HUES6 (cell line): Measurements from ENCODE around the gene CLEC5A.
"Not testable (repeated sequence)": the region's sequence is repeated elsewhere in the genome, so short reads cannot be mapped to it uniquely, and the experiment has no call there.

Experiments
- H3K27ac ChIP-seq: 2 replicates; pipeline ENCODE4 v1.7.0; 2013; ENCODE audit warnings: low read depth, mild to moderate bottlenecking, low read length, inconsistent platforms
- H3K27me3 ChIP-seq: 2 replicates; pipeline ENCODE4 v1.6.1; 2013; ENCODE audit warnings: low read length; ENCODE audit not compliant: control insufficient read depth, insufficient read depth
- H3K36me3 ChIP-seq: 2 replicates; pipeline ENCODE4 v1.6.1; 2013; ENCODE audit warnings: low read length; ENCODE audit not compliant: control insufficient read depth, insufficient read depth
- H3K4me1 ChIP-seq: 2 replicates; pipeline ENCODE4 v1.6.1; 2013; ENCODE audit warnings: low read length; ENCODE audit not compliant: control insufficient read depth, insufficient read depth
- H3K4me3 ChIP-seq: 2 replicates; pipeline ENCODE4 v1.5.1; 2013; ENCODE audit warnings: low read depth, low read length
- H3K9ac ChIP-seq: one replicate; pipeline ENCODE4 v1.6.1; 2013; ENCODE audit warnings: mild to moderate bottlenecking, low read length
- H3K9me3 ChIP-seq: 2 replicates; pipeline ENCODE4 v1.6.1; 2013; ENCODE audit warnings: low read depth, low read length; ENCODE audit not compliant: control insufficient read depth, insufficient read depth

Gene CLEC5A

DNA sequence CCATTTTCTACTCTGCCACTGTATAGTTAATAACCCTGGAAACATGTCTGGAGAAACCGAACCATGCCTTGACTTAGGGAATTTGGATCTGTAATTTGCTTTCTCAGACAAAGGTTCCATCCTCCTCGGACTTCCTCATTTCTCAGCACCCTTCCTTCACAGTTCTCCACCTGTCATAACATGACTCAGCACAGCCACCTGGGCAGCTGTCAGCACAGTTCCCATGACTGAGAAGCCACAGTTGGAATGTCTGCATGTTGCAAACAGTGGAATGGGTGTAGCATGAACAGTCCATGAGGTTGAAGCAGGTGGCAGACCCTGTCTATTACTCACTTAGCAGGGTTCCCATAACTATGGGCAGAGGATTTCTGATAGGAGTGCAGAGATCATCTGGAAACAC is 31.2 kb downstream of the CLEC5A start:
- Histone ChIP-seq H3K4me3 (no peak overlapping the region), H3K27ac (no peak overlapping the region), H3K9me3 (peaks cover 2% of the 10 kb centered on the region; the same call in 1 of the 2 replicates), H3K4me1 (no peaks in the 10 kb centered on the region), H3K36me3 (no peaks in the 10 kb centered on the region), H3K27me3 (no peaks in the 10 kb centered on the region), H3K9ac (no peak overlapping the region)

DNA sequence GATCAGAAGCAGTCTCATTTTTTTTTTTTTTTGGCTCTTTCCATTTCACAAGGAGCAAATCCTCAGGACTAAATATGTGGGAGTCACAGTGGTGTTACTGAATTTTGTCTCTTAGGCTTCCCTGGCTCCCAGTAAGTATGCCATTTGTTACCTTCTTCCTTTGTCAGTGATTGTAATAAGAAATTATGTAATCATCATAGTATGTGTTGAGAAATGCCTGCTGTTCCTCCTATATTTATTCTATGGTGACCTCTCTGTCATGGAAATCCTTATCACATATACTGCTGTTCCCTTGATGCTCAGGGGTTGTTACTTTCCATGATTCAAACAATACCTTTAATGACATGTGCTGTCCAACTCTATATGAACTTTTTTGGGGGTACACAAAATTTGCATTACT is 35.4 kb downstream of the CLEC5A start:
- Histone ChIP-seq H3K36me3 (no peaks in the 10 kb centered on the region), H3K27ac (no peak overlapping the region), H3K9me3 (no peaks in the 10 kb centered on the region), H3K9ac (no peak overlapping the region), H3K27me3 (no peaks in the 10 kb centered on the region), H3K4me1 (no peaks in the 10 kb centered on the region), H3K4me3 (no peak overlapping the region)

DNA sequence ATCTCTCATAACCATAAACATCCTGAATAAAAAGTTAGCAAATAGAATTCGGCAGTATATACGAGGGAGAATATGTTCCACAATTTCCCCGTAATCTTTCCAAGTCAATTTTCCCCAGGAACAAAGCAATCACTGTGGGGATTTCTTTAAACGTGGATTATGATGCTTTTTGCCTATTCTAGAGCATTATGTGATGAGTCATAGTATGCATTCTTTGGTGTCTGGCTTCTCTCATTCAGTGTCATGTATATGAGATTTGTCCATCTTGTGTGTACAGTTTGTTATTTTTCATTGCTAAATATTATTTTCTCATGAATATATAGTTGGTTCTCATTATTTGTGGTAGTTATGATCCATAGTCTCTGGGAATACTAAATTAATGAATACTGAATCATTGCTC is 40.5 kb downstream of the CLEC5A start:
- H3K4me1 ChIP-seq = no peaks in the 10 kb centered on the region
- H3K9me3 ChIP-seq = no peaks in the 10 kb centered on the region
- no peak overlapping the region for H3K9ac ChIP-seq
- H3K27me3 ChIP-seq = no peaks in the 10 kb centered on the region
- no peak overlapping the region for H3K27ac ChIP-seq
- H3K4me3 ChIP-seq = no peak overlapping the region
- no peaks in the 10 kb centered on the region for H3K36me3 ChIP-seq

- H3K9me3 ChIP-seq, H3K4me1 ChIP-seq, H3K4me3 ChIP-seq, H3K36me3 ChIP-seq, H3K27me3 ChIP-seq, H3K9ac ChIP-seq, H3K27ac ChIP-seq: not testable (repeated sequence)
Measured at GRCh38 chr7:141899366-141899765, 47.4 kb downstream of the CLEC5A start.

GRCh38 chr7:141891336-141891735 is 55.4 kb downstream of the CLEC5A start:
- Histone ChIP-seq H3K27me3 (no peaks in the 10 kb centered on the region), H3K9me3 (no peaks in the 10 kb centered on the region), H3K36me3 (no peaks in the 10 kb centered on the region), H3K9ac (no peak overlapping the region), H3K4me3 (no peak overlapping the region), H3K4me1 (no peaks in the 10 kb centered on the region), H3K27ac (no peak overlapping the region)

DNA sequence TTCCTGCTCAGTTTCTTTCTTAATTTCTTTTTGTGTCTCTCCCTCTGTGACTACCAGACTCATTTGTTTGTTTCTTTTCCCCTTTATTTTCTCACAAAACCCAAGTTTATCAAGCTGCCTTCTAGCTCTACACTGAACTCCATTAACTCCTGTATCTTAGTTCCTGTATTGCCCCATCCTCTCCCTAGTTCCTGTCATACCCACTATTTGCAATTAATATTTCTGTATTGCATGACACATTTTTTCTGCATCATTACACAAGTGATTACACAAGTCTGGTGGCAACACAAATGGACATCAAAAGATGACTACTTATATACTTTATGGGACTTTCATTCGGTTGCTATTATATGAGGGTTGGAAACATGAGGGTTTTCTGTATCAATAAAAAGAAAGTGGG is 57.5 kb downstream of the CLEC5A start:
- H3K27me3 ChIP-seq = no peaks in the 10 kb centered on the region
- no peak overlapping the region for H3K27ac ChIP-seq
- H3K9me3 ChIP-seq = no peaks in the 10 kb centered on the region
- no peaks in the 10 kb centered on the region for H3K4me1 ChIP-seq
- H3K36me3 ChIP-seq = no peaks in the 10 kb centered on the region
- no peak overlapping the region for H3K9ac ChIP-seq
- no peak overlapping the region for H3K4me3 ChIP-seq

DNA sequence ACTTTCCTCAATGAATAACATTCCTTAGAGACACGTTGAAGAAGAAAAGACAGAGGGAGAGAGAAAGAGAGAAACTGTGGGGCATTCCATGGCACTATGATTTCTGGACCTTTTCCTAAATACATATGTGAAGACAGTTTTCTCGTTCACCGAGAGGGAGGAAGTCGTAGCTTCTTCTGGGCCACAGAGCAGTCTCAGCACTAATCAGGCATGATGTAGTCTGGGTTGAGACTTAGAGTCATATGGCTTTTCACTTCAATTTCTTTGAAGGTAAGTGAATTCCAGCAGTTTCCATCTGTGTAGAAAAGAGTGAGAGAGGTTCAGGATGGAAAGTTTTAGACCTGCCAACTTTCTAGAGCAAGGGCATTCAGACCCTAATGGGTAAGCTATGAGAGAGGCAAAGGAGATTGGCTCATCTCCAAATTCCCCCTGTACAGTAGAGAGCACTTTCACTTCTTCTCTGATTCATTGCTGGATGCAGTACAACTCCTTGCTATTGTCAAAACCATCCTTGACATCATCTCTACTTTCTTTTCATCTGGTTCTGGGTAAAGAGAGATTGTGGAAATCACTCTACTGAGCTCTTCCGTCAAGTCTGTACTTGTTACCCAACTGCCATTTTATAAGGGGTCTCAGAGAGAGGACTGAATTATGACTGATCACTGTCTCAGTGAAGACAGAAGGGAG is 62.1 kb downstream of the CLEC5A start:
- Histone ChIP-seq H3K27ac (no peak overlapping the region), H3K9ac (no peak overlapping the region), H3K9me3 (no peaks in the 10 kb centered on the region)

GRCh38 chr7:141880960-141881359 is 65.8 kb downstream of the CLEC5A start:
- Histone ChIP-seq H3K4me3 (no peak overlapping the region), H3K36me3 (no peaks in the 10 kb centered on the region), H3K9me3 (no peaks in the 10 kb centered on the region), H3K27ac (no peak overlapping the region), H3K4me1 (peaks cover 7% of the 10 kb centered on the region; the same call in 1 of the 2 replicates), H3K9ac (no peak overlapping the region), H3K27me3 (no peaks in the 10 kb centered on the region)

More for the DNA sequence above, 62.1 kb downstream of the CLEC5A start:
- Histone ChIP-seq H3K36me3 (no peaks in the 10 kb centered on the region), H3K4me1 (no peaks in the 10 kb centered on the region), H3K4me3 (no peak overlapping the region), H3K27me3 (no peaks in the 10 kb centered on the region)

DNA sequence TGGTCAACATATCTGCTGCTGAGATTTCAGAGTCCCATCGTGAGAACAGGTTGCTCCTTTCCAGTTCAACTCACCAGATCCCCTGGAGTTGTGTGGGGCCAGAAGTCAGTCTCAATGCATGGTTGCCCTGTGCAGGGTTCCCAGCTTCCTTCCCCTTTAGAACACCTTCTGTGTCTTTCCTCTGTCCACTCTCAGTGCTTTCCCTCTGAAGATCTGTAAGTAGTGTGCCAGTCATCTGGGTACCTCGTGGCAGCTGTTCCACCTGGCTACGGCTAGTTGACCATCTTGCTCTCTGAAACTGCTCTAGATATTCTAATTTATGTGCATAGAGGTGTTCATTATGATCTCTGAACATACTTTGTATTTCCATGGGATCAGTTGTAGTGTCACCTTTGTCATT is 69.4 kb downstream of the CLEC5A start:
- no peak overlapping the region for H3K27ac ChIP-seq
- no peaks in the 10 kb centered on the region for H3K27me3 ChIP-seq
- H3K9me3 ChIP-seq = no peaks in the 10 kb centered on the region
- H3K9ac ChIP-seq = no peak overlapping the region
- peaks cover 18% of the 10 kb centered on the region for H3K4me1 ChIP-seq
- H3K36me3 ChIP-seq = no peaks in the 10 kb centered on the region
- no peak overlapping the region for H3K4me3 ChIP-seq
